HepG2 (cell line): ENCODE measurements around the gene ELMO2. TPM values are rescaled to one million over a fixed set of nuclear protein-coding genes. Genes with fewer than 3 reads are reported as not detected.

Experiments used
- AGO2 ChIP-seq: fragments of 200-400 bp; formaldehyde crosslinking; optimal IDR thresholded peaks from 2 replicates; pipeline ENCODE3; 2017; ENCODE audit warnings: mild to moderate bottlenecking, low read depth, low read length, moderate library complexity
- HMGXB4 ChIP-seq, 2 experiments: sonication (generic) in 1 of 2; formaldehyde crosslinking in 1 of 2; IDR thresholded peaks; 2 replicates each; pipeline versions ENCODE4 v1.4.0 to v1.6.1; 2018 to 2020; ENCODE audit warnings: missing genetic modification reagents in 2 of 2, borderline replicate concordance in 1 of 2, low read depth in 1 of 2, mild to moderate bottlenecking in 1 of 2, missing biosample characterization in 1 of 2
- HOXA5 ChIP-seq: sonication (generic); formaldehyde crosslinking; IDR thresholded peaks from 2 replicates; pipeline ENCODE4 v1.4.0; 2020; ENCODE audit warnings: missing genetic modification reagents
- POGK ChIP-seq: sonication (generic); formaldehyde crosslinking; conservative IDR thresholded peaks from 2 replicates; pipeline ENCODE4 v1.8.0; 2022; ENCODE audit warnings: mild to moderate bottlenecking, moderate library complexity, missing genetic modification reagents
- POLR2AphosphoS2 ChIP-seq: IDR thresholded peaks from 2 replicates; pipeline ENCODE4 v1.6.1; 2011; ENCODE audit warnings: low read depth, low read length, improper control_type of control experiment
- PRDM15 ChIP-seq: sonication (generic); formaldehyde crosslinking; IDR thresholded peaks from 2 replicates; pipeline ENCODE4 v1.4.0; 2020; ENCODE audit warnings: missing genetic modification reagents
- RBM22 ChIP-seq: fragments of 200-400 bp; formaldehyde crosslinking; optimal IDR thresholded peaks from 2 replicates; pipeline ENCODE3; 2017; ENCODE audit warnings: mild to moderate bottlenecking, low read length, moderate library complexity
- RFXANK ChIP-seq: IDR thresholded peaks from 2 replicates; pipeline ENCODE4 v1.6.1; 2016
- SMARCE1 ChIP-seq: fragments of 450-650 bp; IDR thresholded peaks from 2 replicates; pipeline ENCODE4 v1.6.1; 2017; ENCODE audit warnings: borderline replicate concordance
- SMC3 ChIP-seq: IDR thresholded peaks from 2 replicates; pipeline ENCODE4 v1.6.1; 2011; ENCODE audit warnings: low read length, improper control_type of control experiment
- THAP11 ChIP-seq: IDR thresholded peaks from 2 replicates; pipeline ENCODE4 v1.6.1; 2016; ENCODE audit warnings: missing biosample characterization, missing genetic modification reagents
- THAP7 ChIP-seq: sonication (generic); formaldehyde crosslinking; IDR thresholded peaks from 2 replicates; pipeline ENCODE4 v1.8.1; 2023; ENCODE audit warnings: mild to moderate bottlenecking, missing genetic modification reagents
- ZBTB25 ChIP-seq: IDR thresholded peaks from 2 replicates; pipeline ENCODE4 v1.6.1; 2018; ENCODE audit warnings: missing genetic modification reagents
- ZBTB7A ChIP-seq: sonication (generic); formaldehyde crosslinking; IDR thresholded peaks from 2 replicates; pipeline ENCODE4 v1.8.0; 2022; ENCODE audit warnings: mild to moderate bottlenecking, missing genetic modification reagents
- ZFP36L2 ChIP-seq: sonication (generic); formaldehyde crosslinking; IDR thresholded peaks from 2 replicates; pipeline ENCODE4 v1.4.0; 2020; ENCODE audit warnings: missing genetic modification reagents
- ZNF281 ChIP-seq: sonication (generic); formaldehyde crosslinking; IDR thresholded peaks from 2 replicates; pipeline ENCODE4 v1.4.0; 2020; ENCODE audit warnings: missing genetic modification reagents, borderline replicate concordance
- ZNF576 ChIP-seq: sonication (generic); formaldehyde crosslinking; IDR thresholded peaks from 2 replicates; pipeline ENCODE4 v1.4.0; 2020; ENCODE audit warnings: mild to moderate bottlenecking, missing genetic modification reagents
- ZNF598 ChIP-seq: sonication (generic); formaldehyde crosslinking; IDR thresholded peaks from 2 replicates; pipeline ENCODE4 v1.5.1; 2020; ENCODE audit warnings: mild to moderate bottlenecking, missing genetic modification reagents, borderline replicate concordance
- polyA plus RNA-seq, 8 experiments: library from polyadenylated mRNA; depleted of rRNA in 3 of 8; stranded (reverse) in 7 of 8; unstranded in 1 of 8; fragments of >200 nt; fragmentation: Illumina TruSeq in 4 of 8; extraction: Trizol in 4 of 8; gene quantifications; 2 replicates each; pipeline versions ENCODE4 v1.2.1 to v1.2.3, GENCODE V29; 2011 to 2016; ENCODE audit warnings: low read depth in 4 of 8, missing spikeins in 1 of 8, mixed read lengths in 1 of 8; ENCODE audit not compliant: insufficient read depth in 1 of 8
- total RNA-seq, 5 experiments: library from RNA; depleted of rRNA; stranded (reverse); fragments of >200 nt; fragmentation: Illumina TruSeq; extraction: Trizol; gene quantifications; 2 replicates each; pipeline ENCODE4 v1.2.3, GENCODE V29; 2016; ENCODE audit warnings: low read depth in 1 of 5

Gene ELMO2
- total and polyA plus RNA-seq, 2 of the 13 experiments (the other 11 are each of a cell fraction or from before 2014, with no cell fraction given): 30.6 to 35.7 TPM

GRCh38 chr20:46357030-46357514 is 49.3 kb downstream of the ELMO2 start (continued):
- no peak for TF ChIP-seq ZNF281
- no peak for TF ChIP-seq ZNF576 (CRISPR knock-in tag)
- TF ChIP-seq POLR2AphosphoS2: no peak
- no peak for TF ChIP-seq HMGXB4 (CRISPR knock-in tag; IDR thresholded peaks at IDR 0.05; ENCODE audit: borderline replicate concordance in 1 of 2, low read depth in 1 of 2)
- peak; percentile 89 for TF ChIP-seq AGO2
- TF ChIP-seq ZBTB25 (CRISPR knock-in tag): no peak
- TF ChIP-seq THAP11 (CRISPR knock-in tag): no peak
- TF ChIP-seq ZFP36L2: no peak
- no peak for TF ChIP-seq PRDM15
- peak; percentile 84 for TF ChIP-seq RBM22
- no peak for TF ChIP-seq SMARCE1
- TF ChIP-seq HOXA5 (CRISPR knock-in tag): no peak
- TF ChIP-seq POGK: no peak
- no peak for TF ChIP-seq ZBTB7A
- TF ChIP-seq SMC3: no peak
- TF ChIP-seq THAP7: no peak
- TF ChIP-seq RFXANK (CRISPR knock-in tag): no peak
- TF ChIP-seq ZNF598 (CRISPR knock-in tag): no peak
